Fibroblast of skin of left biceps (primary cell): ENCODE data around the gene WDR7.

Experiments
- DNase-seq, 2 experiments: peaks; one replicate each; pipeline ENCODE4 v3.0.0-alpha.2; 2013; ENCODE audit warnings: low read depth in 2 of 2

Gene WDR7

GRCh38 chr18:56890632-56891031 is 239.5 kb downstream of the WDR7 start:
- DNase-seq, result peak; percentile 70

GRCh38 chr18:56891116-56891515 is 240.0 kb downstream of the WDR7 start:
- no peak for DNase-seq

DNA sequence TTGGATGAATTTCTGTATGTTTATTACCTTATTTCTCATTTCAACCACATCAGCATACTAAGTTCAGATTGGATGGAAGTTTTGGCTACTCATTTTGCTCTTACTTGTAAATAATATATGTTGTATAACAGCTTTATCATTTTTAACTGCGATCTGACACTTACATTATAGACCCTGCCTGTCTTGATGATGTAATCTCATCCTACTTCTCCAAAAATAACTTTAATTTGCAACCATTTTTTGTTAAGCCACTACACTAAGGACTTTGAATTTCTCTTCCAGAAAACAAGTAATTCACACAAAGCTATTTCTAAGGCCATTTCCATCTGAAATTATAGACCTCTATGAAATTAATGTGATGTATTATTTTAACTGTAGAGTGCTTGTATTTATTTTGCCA is 240.7 kb downstream of the WDR7 start:
- DNase-seq, result no peak

GRCh38 chr18:56897122-56897521 is 246.0 kb downstream of the WDR7 start:
- no peak for DNase-seq

DNA sequence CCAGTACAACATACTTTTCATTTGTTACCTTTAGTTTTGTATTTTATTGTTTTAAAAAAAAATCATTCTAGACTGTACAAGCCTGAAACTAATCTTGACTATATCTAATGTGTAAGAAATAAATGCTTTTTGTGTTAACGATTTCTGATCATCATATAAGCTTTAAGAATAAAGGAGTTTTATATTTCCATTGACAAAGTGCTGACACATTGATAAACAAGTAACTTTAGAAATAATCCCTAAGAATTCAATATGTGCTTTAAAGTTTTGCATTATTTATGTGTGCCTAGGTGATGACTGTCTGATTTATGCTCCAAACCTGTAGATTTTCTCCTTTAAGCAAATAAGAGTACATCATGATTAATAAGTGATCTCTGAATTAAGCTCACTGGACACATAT is 248.5 kb downstream of the WDR7 start:
- no peak for DNase-seq

- DNase-seq, result no peak
Observed at GRCh38 chr18:56900195-56901094, 249.3 kb downstream of the WDR7 start.

GRCh38 chr18:56901919-56902318 is 250.8 kb downstream of the WDR7 start:
- DNase-seq, result no peak

DNA sequence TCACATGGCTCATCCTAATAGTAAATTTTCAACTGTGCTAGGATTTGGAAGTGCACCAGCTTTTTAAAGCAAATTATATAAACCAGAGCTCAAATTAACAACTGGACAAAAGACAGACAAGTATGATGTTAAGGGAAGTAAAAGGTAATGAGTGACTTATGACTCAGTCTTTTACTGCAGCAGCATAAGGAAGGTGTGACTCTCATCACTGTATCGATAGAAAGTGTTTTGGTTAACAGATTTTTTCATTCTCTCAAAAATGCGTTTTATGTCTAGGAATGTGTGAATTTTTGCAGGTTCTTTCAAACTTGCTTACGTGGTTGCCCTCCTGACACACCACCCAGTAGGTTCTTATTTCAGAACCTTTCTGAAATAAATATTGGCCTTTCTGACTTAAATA is 251.5 kb downstream of the WDR7 start:
- no peak for DNase-seq

DNA sequence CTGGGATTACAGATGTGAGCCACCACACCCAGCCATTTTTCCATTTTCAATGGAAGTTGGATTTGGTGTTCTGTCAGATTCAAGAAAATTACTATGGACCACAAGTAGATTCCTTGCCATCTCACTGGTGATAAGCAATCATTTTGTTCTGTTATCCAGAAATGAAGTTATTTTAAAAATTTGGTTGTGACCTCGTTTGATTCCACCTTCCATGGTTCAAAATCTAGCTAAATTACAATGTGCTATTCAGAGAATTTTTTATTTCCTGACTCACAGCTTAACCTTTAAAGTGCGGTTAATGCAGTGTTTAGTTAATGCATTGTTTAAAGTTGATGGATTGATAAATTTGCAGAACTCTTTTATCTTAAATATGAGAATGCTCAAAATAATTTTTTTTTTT is 252.5 kb downstream of the WDR7 start:
- DNase-seq, result no peak

- no peak for DNase-seq
Observed at GRCh38 chr18:56907771-56908170, 256.6 kb downstream of the WDR7 start.

DNA sequence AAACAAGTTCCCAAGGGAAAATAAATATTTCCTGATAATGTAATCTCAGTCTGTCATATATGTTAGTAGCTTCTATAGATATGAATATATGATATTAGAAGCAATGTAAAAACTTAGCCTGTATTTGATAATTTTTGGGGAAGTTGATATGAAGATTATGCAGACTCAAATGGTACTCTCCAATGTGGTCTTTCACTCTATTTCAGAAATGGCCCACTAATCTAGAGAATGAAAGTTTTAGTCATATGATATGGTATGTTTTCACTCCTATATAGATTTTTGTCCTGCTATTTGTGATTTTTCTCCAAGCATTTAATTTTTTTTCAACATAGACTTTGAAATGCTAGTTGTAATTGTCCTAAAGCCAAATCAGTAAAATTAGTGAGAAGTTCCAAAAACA is 259.1 kb downstream of the WDR7 start:
- no peak for DNase-seq

DNA sequence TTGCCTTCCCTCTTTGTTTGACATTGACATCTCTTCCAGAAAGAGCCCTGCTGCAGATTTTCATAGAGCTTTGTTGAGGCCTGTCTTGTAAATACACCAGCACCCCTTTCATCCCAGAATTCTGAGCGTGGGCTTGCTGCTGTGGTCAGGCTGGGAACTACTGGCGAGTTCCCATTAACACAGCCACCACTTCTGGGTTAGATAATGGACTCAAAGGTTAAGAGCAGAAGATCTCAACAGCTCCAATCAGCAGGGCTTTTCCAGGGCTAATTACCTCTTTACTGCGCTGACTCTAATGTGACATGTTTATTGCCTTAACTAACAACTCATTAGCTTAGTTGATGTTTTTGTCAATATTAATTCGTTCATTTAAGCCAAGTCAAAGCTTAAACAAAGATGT is 259.8 kb downstream of the WDR7 start:
- DNase-seq, result no peak

GRCh38 chr18:56913941-56914340 is 262.8 kb downstream of the WDR7 start:
- no peak for DNase-seq

- DNase-seq, result no peak
Observed at GRCh38 chr18:56919190-56919589, 268.0 kb downstream of the WDR7 start.

DNA sequence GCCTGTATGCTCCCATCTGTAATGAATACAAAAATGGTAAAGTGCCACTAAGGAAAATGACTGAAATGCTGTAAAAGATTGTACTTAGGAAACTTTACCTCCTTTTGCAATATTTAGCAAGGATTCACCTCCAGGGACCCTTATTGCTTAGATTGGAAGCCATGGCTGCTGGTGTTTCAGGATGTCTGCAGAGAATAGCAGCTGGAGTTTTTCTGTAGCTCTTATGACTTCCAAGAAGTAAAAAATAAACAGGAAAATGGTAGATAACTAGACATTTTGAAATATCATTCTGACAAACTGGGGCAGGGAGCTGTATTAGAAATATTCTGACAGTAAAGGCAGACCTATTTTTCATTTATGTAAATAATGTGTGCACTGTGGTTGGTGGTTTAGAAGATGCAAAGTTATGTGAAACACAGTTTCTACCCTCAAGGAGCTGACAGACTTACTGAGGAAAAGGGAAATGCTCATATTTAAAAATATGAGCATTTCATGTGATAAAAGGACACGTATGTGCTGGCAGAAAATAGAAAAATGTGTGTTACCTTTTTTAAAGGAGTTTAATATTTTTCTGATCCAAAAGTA is 270.8 kb downstream of the WDR7 start:
- no peak for DNase-seq

GRCh38 chr18:56926734-56927133 is 275.6 kb downstream of the WDR7 start:
- DNase-seq, result no peak

DNA sequence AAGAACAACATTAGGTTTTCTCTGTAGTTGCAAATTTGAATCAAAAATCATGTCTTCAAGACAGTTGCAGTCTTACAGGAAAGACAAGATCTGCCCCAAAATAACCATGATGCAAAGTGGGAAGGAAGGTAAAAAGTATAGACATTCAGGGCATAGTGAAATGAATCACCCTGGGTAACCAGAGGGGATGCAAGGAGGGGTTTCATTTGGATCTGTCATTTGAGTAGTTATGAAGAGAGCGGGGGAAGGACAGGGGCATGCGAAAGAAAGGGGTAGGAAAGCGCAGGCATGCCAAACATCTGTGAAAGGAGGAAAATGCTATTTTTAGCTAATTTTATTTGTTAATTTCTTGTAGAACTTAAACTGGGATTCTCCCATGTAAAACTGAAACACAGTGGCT is 276.6 kb downstream of the WDR7 start:
- DNase-seq, result no peak

DNA sequence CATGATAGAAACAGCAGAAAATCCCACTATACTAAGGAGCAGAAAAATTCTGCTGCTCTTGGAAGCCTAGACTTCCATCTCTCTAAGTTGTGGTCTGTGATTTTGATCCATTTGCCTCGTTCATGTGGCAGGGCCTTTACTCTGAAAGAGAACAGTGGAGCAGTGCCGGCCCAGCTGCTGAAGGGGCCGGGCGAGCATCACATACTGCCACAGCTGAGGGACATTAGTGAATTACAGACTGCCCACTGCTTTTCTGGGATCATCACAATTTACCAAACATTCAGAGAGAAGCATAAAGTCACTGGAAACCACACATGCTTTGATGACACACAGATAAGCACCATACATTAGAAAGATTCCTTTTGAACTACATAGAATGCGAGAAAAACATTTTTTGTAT is 278.7 kb downstream of the WDR7 start:
- DNase-seq, result no peak

DNA sequence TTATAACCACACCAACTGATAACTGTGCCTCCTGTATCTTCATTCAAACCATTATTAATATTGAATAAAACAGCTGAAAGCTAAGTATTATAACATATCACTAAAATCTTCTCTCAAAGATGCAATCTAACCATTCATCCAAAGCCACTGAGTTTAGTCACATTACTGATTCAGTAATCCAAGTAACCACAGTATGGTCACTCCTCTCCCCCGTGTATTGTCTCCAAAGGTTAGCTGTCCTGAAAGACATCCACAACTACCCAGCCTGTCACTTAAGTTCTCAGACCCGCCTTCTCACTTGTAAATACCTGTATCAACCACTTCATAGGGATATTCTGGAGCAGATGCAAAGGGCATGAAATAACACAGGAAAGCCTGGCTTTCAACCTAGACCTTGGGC is 282.3 kb downstream of the WDR7 start:
- DNase-seq, result no peak

GRCh38 chr18:56934131-56934530 is 283.0 kb downstream of the WDR7 start:
- DNase-seq, result no peak

GRCh38 chr18:56934906-56935305 is 283.7 kb downstream of the WDR7 start:
- DNase-seq, result no peak

GRCh38 chr18:56935434-56936040 is 284.4 kb downstream of the WDR7 start:
- DNase-seq, result no peak

DNA sequence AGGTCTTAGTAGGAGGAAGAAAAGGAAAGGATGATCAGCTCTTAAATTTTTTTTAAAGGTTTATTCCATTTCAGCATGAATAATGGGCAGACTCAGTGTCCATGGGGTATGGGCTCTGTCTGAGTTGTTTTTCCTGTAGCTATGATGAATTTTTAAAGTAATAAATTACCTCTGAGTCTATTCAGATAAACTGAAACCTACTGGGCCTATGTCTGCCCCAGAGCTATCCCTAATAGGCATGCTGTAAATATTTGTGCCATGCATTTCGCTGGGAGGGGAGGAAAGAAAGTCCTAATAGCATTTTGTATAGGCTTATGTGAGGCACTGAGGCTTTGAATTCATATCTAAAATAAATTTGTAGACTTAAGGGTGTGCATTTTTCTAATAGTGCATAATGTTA is 285.3 kb downstream of the WDR7 start:
- DNase-seq, result no peak
